Right lung (tissue), 5 donors: ENCODE data around the gene FILIP1L. TPM values are rescaled to one million over a fixed set of nuclear protein-coding genes. Genes with fewer than 3 reads are reported as not detected.

Source experiments
- DNase-seq, 2 donors: peaks; one replicate each; pipeline ENCODE4 v3.0.0-alpha.2; 2013
- polyA plus RNA-seq, 5 donors: library from polyadenylated mRNA; unstranded; fragments of 120-200 nt; gene quantifications; one replicate each; pipeline versions ENCODE4 v1.2.1 to v1.2.3, GENCODE V29; 2013; ENCODE audit warnings: inconsistent platforms in 1 of 5, low replicate concordance in 1 of 5; ENCODE audit not compliant: insufficient read length in 5 of 5, insufficient read depth in 1 of 5

The FILIP1L gene
- polyA plus RNA-seq, 5 donors = 10.5 to 19.9 (median 14.9) TPM

GRCh38 chr3:100044369-100044768, 69.9 kb downstream of the FILIP1L start:
- DNase-seq = no peak

- no peak for DNase-seq
Measured at GRCh38 chr3:100043271-100043670, 71.0 kb downstream of the FILIP1L start.

- DNase-seq = no peak
Measured at GRCh38 chr3:100042166-100042981, 71.9 kb downstream of the FILIP1L start.

GRCh38 chr3:100041328-100041749, 73.0 kb downstream of the FILIP1L start:
- DNase-seq = peak; percentile 47 to 57

- peak; percentile 68 to 74 for DNase-seq
Measured at GRCh38 chr3:100040451-100041225, 73.7 kb downstream of the FILIP1L start.

GRCh38 chr3:100039075-100039474, 75.2 kb downstream of the FILIP1L start:
- no peak for DNase-seq

GRCh38 chr3:100033903-100034471, 80.3 kb downstream of the FILIP1L start:
- DNase-seq = no peak

GRCh38 chr3:100033184-100033583, 81.1 kb downstream of the FILIP1L start:
- DNase-seq = no peak

GRCh38 chr3:100032243-100032642, 82.1 kb downstream of the FILIP1L start:
- no peak for DNase-seq

- DNase-seq = no peak
Measured at GRCh38 chr3:100030914-100031425, 83.3 kb downstream of the FILIP1L start.

- DNase-seq = no peak
Measured at GRCh38 chr3:100030346-100030745, 84.0 kb downstream of the FILIP1L start.

GRCh38 chr3:100029689-100030088, 84.6 kb downstream of the FILIP1L start:
- no peak for DNase-seq

- DNase-seq = no peak
Measured at GRCh38 chr3:100029052-100029451, 85.2 kb downstream of the FILIP1L start.

- no peak for DNase-seq
Measured at GRCh38 chr3:100027321-100027720, 87.0 kb downstream of the FILIP1L start.

- no peak for DNase-seq
Measured at GRCh38 chr3:100024520-100025303, 89.6 kb downstream of the FILIP1L start.

- DNase-seq = no peak
Measured at GRCh38 chr3:100023595-100023994, 90.7 kb downstream of the FILIP1L start.

- DNase-seq = no peak
Measured at GRCh38 chr3:100023150-100023549, 91.2 kb downstream of the FILIP1L start.

- DNase-seq = no peak
Measured at GRCh38 chr3:100022506-100022905, 91.8 kb downstream of the FILIP1L start.

- no peak for DNase-seq
Measured at GRCh38 chr3:100020876-100021644, 93.2 kb downstream of the FILIP1L start.

GRCh38 chr3:100019719-100020118, 94.6 kb downstream of the FILIP1L start:
- DNase-seq = no peak

GRCh38 chr3:100018806-100019205, 95.5 kb downstream of the FILIP1L start:
- DNase-seq = no peak
